OCI-LY7 (cell line): ENCODE results near the gene FUNDC2. TPM values are rescaled to one million over a fixed set of nuclear protein-coding genes. Genes with fewer than 3 reads are reported as not detected.

ENCODE experiments used
- BruUV-seq: library from RNA; stranded (reverse); fragments of 400-500 nt; replicated peaks from 2 replicates; lab custom pipeline; 2021; lab: Mats Ljungman, UMichigan
- CTCF ChIA-PET: fragments of 300-600 bp; sonication (Branson Sonifier 250); formaldehyde crosslinking; loops from one replicate; lab custom pipeline; 2022; ENCODE audit warnings: antibody characterized with exemption; ENCODE audit not compliant: unreplicated experiment; lab: Charles Lee
- POLR2A ChIA-PET: fragments of 300-600 bp; sonication (Branson Sonifier 250); formaldehyde crosslinking; loops from one replicate; lab custom pipeline; 2022; ENCODE audit warnings: antibody characterized with exemption; lab: Charles Lee
- DNase-seq: peaks from one replicate; pipeline ENCODE4 v3.0.0-alpha.2; 2015; ENCODE audit warnings: low spot score
- H2AFZ ChIP-seq: fragments of 200-600 bp; sonication (generic), shearing (Covaris generic); 2 replicates; pipeline ENCODE4 v1.6.1; 2014; ENCODE audit warnings: mild to moderate bottlenecking, antibody characterized with exemption, low read length, moderate library complexity
- H3K27ac ChIP-seq: fragments of 200-600 bp; sonication (generic); 2 replicates; pipeline ENCODE4 v1.5.1; 2014; ENCODE audit warnings: mixed run types, low read depth, mild to moderate bottlenecking, moderate library complexity, low read length, inconsistent platforms; ENCODE audit not compliant: poor library complexity, severe bottlenecking
- H3K36me3 ChIP-seq: fragments of 200-600 bp; sonication (generic); 2 replicates; pipeline ENCODE4 v1.6.1; 2014; ENCODE audit warnings: mild to moderate bottlenecking, antibody characterized with exemption, low read length, moderate library complexity, mixed read lengths; ENCODE audit not compliant: insufficient read depth
- H3K4me1 ChIP-seq: fragments of 200-600 bp; sonication (generic); 2 replicates; pipeline ENCODE4 v1.5.1; 2014; ENCODE audit warnings: mild to moderate bottlenecking, low read length; ENCODE audit not compliant: insufficient read depth, poor library complexity, severe bottlenecking
- H3K4me2 ChIP-seq: fragments of 200-600 bp; sonication (generic); 2 replicates; pipeline ENCODE4 v1.6.1; 2014; ENCODE audit warnings: mild to moderate bottlenecking, low read length
- H3K4me3 ChIP-seq: fragments of 200-600 bp; sonication (generic); 2 replicates; pipeline ENCODE4 v1.5.1; 2014; ENCODE audit warnings: mild to moderate bottlenecking, low read depth, low read length; ENCODE audit not compliant: poor library complexity, severe bottlenecking
- H3K79me2 ChIP-seq: fragments of 200-600 bp; sonication (generic); 2 replicates; pipeline ENCODE4 v1.6.1; 2016; ENCODE audit warnings: low read depth, mild to moderate bottlenecking, low read length, moderate library complexity, mixed read lengths; ENCODE audit not compliant: insufficient read depth
- H3K9me2 ChIP-seq: fragments of 200-600 bp; sonication (generic); 2 replicates; pipeline ENCODE4 v1.6.1; 2016; ENCODE audit warnings: mild to moderate bottlenecking, low read length, mixed read lengths; ENCODE audit not compliant: insufficient read depth
- H3K9me3 ChIP-seq: fragments of 200-600 bp; sonication (generic); 2 replicates; pipeline ENCODE4 v1.6.1; 2014; ENCODE audit warnings: mild to moderate bottlenecking, mixed run types, low read length, mixed read lengths
- H4K20me1 ChIP-seq: fragments of 200-600 bp; sonication (generic); 2 replicates; pipeline ENCODE4 v1.6.1; 2014; ENCODE audit warnings: mild to moderate bottlenecking, antibody characterized with exemption, low read length, moderate library complexity, mixed read lengths; ENCODE audit not compliant: insufficient read depth
- CTCF ChIP-seq: fragments of 200-600 bp; sonication (generic); conservative IDR thresholded peaks from 2 replicates; pipeline ENCODE4 v1.5.1; 2014; ENCODE audit warnings: mild to moderate bottlenecking, antibody characterized with exemption, low read length, moderate library complexity, mixed read lengths
- EZH2phosphoT487 ChIP-seq: fragments of 200-600 bp; sonication (generic); IDR thresholded peaks from 2 replicates; pipeline ENCODE4 v1.6.1; 2018; ENCODE audit warnings: low read depth, borderline replicate concordance, mild to moderate bottlenecking, mixed run types, antibody characterized with exemption, low read length, moderate library complexity, mixed read lengths
- intact Hi-C: fragments of 100-400 bp; cut with micrococcal nuclease; formaldehyde crosslinking; loops from one replicate; pipeline ENCODE4 v1.10.0; 2022; ENCODE audit not compliant: unreplicated experiment
- total RNA-seq, 2 experiments: library from RNA; depleted of rRNA in 1 of 2; stranded (reverse); fragments of >200 nt in 1 of 2; shearing (Covaris generic) in 1 of 2; gene quantifications; 2 replicates each; pipeline ENCODE4 v1.2.3, GENCODE V29; 2014 to 2022

The FUNDC2 gene
- total RNA-seq, 2 experiments from 2014 or later: 37.2 to 50.0 TPM

DNA sequence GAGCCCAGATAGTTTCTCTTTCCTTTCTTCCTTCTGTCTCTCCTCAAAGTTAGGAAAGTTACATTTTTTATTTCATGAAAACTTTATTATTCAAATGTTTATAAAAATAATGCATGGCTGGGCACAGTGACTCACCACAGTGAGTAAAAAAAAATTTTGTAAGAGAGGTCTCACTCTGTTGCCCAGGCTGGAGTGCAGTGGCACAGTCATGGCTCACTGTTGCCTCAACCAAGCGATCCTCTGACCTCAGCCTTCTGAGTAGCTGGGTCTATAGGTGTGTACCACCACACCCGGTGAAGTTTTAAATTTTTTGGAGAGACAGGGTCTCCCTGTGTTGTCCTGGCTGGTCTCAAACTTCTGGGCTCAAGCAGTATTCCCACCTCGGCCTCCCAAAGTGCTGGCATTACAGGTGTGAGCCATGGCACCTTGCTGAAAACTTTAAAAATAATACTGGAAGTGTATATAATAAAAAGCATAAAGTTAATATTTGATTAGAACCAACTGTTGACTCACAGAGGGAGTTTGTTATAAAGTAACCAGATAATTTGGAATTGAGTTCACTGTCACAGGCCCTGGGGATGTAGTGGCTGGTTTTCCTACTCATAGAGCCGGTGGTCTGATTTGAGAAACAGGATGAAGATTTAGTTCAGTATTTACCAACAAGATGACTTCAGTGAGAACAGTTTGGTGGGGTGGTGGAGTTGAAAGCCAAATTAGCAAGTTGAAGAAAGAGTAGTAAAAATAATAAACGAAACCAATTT lies 26.3 kb downstream of the FUNDC2 start:
- H3K79me2 ChIP-seq: no peaks in the 10 kb centered on the region
- H2AFZ ChIP-seq: no peak overlapping the region
- no peaks in the 10 kb centered on the region for H3K9me2 ChIP-seq
- H3K4me2 ChIP-seq: no peak overlapping the region
- ChIA-PET CTCF (interaction anchor here (1.0 kb wide), 1 partner anchor 17 kb away, joined by 3 read pairs; no protein-coding TSS in a partner anchor), POLR2A (no interaction called here)
- no peak for DNase-seq
- intact Hi-C loops: no loop called here
- BruUV-seq: no TSS peak
- H4K20me1 ChIP-seq: no peaks in the 10 kb centered on the region
- no peaks in the 10 kb centered on the region for H3K9me3 ChIP-seq
- peaks cover 19% of the 10 kb centered on the region for H3K36me3 ChIP-seq
- no peak overlapping the region for H3K27ac ChIP-seq
- no peak overlapping the region for H3K4me3 ChIP-seq
- H3K4me1 ChIP-seq: no peaks in the 10 kb centered on the region
- TF ChIP-seq CTCF (no peak), EZH2phosphoT487 (no peak)

DNA sequence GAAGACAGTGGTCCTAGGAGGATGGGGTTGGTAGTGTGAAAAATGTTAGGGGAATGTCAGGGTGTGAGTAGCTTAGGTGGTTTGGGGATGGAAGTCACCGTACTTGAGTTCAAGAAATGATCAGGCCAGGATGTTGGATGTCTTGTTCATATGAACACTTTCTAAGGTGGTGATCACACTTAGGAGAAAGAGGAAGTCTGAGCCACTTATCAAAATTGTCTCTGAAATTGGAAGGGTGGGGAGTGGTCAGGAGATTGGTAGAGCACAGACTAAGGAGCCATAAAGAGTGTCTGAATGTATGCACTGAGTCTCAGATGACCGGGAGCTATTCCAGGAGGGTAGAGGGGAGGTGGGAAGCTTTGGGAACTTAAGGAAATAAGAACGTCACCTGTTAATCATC lies 27.0 kb downstream of the FUNDC2 start:
- H3K79me2 ChIP-seq: no peaks in the 10 kb centered on the region
- H3K4me2 ChIP-seq: no peak overlapping the region
- POLR2A ChIA-PET: no interaction called here
- no peaks in the 10 kb centered on the region for H4K20me1 ChIP-seq
- no TSS peak for BruUV-seq
- CTCF ChIA-PET: interaction anchor here (1.0 to 1.4 kb wide), 2 partner anchors 11 to 17 kb away, joined by 3 read pairs; no protein-coding TSS in a partner anchor
- no peak for DNase-seq
- intact Hi-C loops: no loop called here
- no peaks in the 10 kb centered on the region for H3K4me1 ChIP-seq
- no peaks in the 10 kb centered on the region for H3K9me3 ChIP-seq
- no peak overlapping the region for H3K4me3 ChIP-seq
- H3K9me2 ChIP-seq: no peaks in the 10 kb centered on the region
- no peak overlapping the region for H2AFZ ChIP-seq
- no peak overlapping the region for H3K27ac ChIP-seq
- no peak for TF ChIP-seq CTCF
- no peak for TF ChIP-seq EZH2phosphoT487
- peaks cover 19% of the 10 kb centered on the region for H3K36me3 ChIP-seq

DNA sequence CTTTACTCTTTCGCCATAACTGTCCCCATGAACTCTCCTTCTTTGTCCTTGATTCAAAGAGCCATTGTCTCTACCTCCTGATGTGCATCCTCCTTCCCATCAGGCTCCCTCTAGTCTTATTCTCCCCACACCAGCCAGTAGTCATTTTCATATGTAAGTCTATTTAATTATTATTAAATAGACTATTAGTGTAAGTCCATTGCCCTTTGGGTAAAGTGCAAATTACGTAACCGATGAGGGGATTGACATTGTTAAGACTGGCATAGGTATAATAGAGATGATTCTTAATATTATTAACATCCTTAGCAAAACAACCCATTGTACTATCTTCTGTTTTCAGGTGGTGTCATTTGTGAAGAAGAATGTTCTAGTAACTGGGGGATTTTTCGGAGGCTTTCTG lies 27.6 kb downstream of the FUNDC2 start:
- Histone ChIP-seq H3K9me3 (no peaks in the 10 kb centered on the region), H3K4me2 (no peak overlapping the region), H3K36me3 (peaks cover 17% of the 10 kb centered on the region), H4K20me1 (no peaks in the 10 kb centered on the region), H3K4me1 (no peaks in the 10 kb centered on the region), H3K79me2 (no peaks in the 10 kb centered on the region), H2AFZ (no peak overlapping the region), H3K4me3 (no peak overlapping the region), H3K9me2 (no peaks in the 10 kb centered on the region), H3K27ac (no peak overlapping the region)
- TF ChIP-seq CTCF (no peak), EZH2phosphoT487 (no peak)
- ChIA-PET POLR2A (no interaction called here), CTCF (interaction anchor here (1.4 kb wide), 1 partner anchor 10 kb away, joined by 3 read pairs; no protein-coding TSS in a partner anchor)
- no peak for DNase-seq
- intact Hi-C loops: no loop called here
- BruUV-seq: no TSS peak
